Heart left ventricle (tissue), 13 donors: ENCODE results near the gene PIGZ.

Source experiments
- CTCF ChIP-seq, 12 donors: fragments of 200-600 bp; sonication (generic) in 4 of 12; IDR thresholded peaks; one replicate each; pipeline versions ENCODE4 v1.5.0 to v1.8.0; 2018 to 2022; ENCODE audit warnings: antibody characterized with exemption in 12 of 12, mild to moderate bottlenecking in 5 of 12
- POLR2A ChIP-seq, 2 donors: fragments of 450-650 bp; IDR thresholded peaks; one replicate each; pipeline ENCODE4 v1.6.1; 2017; ENCODE audit warnings: antibody characterized with exemption in 2 of 2, mild to moderate bottlenecking in 2 of 2, moderate library complexity in 2 of 2
- donor health status: ischemic (EF 13 %, LVEDD 7.1; RV severe dilation, severe dysfunction).
- donor health status: DM: no; HTN: yes; CAD: no.
- donor health status: DM: no; HTN: no; CAD: no.
- donor health status: ischemic (EF 25% LVEDD 6.9; RV normal size, moderate dysfunction).
- donor health status: ischemic (EF 25% LVEDD 5.7; RV mildly dilated, moderate dysfunction).
- donor health status: ischemic (EF 35%, LVEDD 5.7; RV mildly dilated, moderate dysfunction).
- donor health status: nonischemic (EF 11% LVEDD 7.7; RV severe dilation, severe dysfunction).
- donor health status: DM: yes; HTN: yes; CAD: no.
- donor health status: PGD.
- donor health status: ischemic (EF 29% LVEDD 5.4; RV normal size, mild dysfunction).
- donor health status: nonischemic (EF 23%, LVEDD 6.1; RV moderate dilation, normal function).

- no peak for TF ChIP-seq POLR2A (IDR thresholded peaks at IDR 0.05)
- TF ChIP-seq CTCF (IDR thresholded peaks at IDR 0.05): no peak
Observed at GRCh38 chr3:196962930-196963630, 5.6 kb downstream of the PIGZ start.
